Superior temporal gyrus (tissue), 1 donor: ENCODE data around the gene SOCS2.
"Not testable (repeated sequence)": the region's sequence is repeated elsewhere in the genome, so short reads cannot be mapped to it uniquely, and the experiment has no call there.

ENCODE experiments used
- DNase-seq: peaks from one replicate; pipeline ENCODE4 v3.0.0-alpha.2; 2016; ENCODE audit errors: extremely low spot score

The SOCS2 gene

GRCh38 chr12:93571925-93572711, at the start of gene SOCS2:
Gene SOCS2 (plus strand): TSS chr12:93572675. CDS start chr12:93572898, 223 bp downstream.
- no peak for DNase-seq

DNA sequence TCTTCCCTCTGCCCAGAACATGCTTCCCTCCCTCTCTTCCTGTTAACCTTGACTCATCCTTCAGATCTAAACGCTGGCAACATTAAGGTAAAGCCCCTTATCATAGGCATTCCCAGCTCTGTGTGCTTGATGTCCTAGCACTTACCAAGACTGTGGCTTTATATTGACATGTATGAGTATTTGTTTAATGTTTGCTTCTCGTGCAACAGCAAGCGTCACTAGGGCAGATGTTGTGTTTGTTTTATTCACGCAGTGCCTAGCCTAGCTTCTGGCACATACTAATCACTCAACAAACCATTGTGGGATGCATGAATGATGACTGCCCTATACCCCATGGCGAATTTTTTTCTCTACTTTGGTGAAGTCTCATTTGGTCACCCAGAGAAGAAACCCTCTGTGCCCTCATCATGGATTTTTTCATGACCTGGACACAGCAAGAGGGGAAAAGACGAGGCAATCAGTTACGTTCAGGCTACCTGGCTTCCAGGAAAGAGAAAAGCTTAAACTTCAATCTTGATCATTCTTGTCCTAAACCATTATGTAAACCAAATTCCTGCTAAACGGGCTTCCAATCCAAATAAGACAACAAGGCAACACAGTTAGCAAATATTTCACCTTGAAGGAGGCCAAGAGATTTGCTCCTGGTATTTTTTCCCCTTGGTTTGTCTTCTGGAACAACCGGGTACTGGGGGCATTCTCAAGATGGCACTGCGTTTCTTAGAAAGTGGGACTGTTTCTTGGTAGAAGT, 47.9 kb upstream of the SOCS2 start:
- DNase-seq: no peak

- DNase-seq: no peak
Measured at GRCh38 chr12:93526786-93527428, 45.6 kb upstream of the SOCS2 start.

DNA sequence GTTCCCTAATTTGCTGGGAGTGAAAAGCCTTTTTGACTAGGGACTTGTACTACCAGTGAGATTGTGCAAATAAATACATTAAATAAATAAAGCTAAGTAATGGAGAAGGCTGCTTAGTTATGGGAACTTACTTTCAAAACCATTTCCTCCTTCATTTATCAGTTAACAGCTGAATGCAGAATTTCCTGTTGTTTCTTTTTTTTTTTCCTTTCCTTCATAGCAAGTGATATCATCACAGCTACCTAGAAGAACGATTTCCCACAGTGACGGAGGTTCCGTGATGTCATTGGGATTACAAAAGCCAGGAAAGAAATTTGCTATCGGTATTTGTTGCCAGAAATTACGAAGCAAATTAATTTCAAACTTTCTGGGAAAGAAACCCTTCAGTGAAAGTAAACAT, 42.1 kb upstream of the SOCS2 start:
- DNase-seq: no peak

DNA sequence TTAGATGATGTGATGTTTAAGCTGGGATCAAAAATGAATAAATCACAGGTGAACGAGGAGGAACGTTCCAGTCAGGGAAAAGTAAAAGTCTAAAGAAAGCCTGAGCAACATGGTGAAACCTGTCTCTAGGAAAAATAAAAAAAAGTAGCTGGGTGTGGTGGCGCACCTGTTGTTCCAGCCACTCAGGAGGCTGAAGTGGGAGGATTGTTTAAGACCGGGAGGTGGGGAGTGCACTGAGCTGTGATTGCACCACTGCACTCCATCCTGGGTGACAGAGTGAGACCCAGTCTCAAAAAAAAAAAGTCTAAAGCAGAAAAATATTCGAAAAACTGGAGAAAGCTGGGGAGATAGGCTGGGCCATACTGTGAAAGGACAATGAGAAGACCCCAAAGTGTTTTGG, 39.2 kb upstream of the SOCS2 start:
- DNase-seq: no peak

DNA sequence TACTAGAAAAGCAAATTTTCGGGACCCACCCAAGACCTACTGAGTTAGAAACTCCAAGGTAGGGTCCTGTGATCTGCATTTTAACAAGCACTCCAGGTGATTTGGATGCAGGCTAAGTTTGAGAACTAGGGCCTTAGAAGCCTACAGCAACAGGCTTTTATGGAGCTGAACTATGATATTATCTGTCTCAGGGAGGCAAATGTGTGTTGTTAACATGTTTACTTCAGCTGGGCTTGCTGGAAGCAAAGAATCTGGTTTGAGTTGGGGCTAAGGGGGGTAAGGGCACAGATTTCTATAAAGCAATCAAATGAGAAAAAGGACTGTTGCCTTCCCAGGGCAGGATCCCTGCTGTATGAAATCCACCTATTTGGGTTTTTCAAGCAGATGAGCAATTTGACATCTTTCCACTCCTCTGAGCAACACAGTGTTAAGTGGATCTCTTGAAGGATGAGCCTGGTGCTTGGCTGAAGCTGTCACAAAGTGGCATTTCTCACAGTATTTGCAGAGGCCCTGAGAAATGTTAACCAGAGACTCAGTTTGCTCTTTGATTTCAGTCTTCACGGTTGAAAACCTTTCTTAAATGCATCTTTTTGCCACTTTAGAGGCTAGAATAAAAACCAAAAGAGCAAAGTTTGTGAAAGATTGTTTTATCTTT, 36.2 kb upstream of the SOCS2 start:
- peak; percentile 34 for DNase-seq

DNA sequence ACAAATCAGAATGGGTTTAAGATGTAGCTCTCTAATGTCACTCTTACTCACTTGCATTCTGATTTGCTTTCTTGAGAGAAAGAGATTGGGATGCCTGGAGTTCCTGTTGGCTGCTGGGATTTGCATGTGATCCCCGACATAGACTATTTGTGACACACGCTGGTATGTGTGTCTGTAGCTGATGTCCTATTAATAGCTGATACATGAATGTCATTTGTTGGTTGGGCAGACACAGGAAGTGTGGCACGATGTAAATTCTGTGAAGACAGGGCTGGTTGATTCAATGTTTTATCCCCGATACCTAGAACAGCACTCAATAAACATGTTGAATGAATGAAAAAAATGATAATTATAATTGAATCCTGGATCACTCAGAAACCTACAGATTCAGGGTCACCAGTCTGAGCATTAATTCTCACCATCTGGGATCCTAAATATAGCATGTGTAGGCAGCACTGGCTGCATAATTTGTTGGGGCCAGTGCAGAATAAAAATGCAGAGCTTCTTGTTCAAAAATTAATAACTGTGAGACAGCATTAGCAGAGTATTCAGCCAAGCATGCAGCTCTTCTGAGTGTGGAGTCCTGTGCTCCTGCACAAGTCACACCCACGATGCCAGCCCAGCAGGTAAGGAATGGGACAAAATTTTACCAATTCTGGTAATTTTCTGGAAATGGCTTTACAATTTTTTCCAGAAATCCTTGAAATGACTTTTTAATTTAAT, 35.5 kb upstream of the SOCS2 start:
- DNase-seq: peak; percentile 47

GRCh38 chr12:93537769-93538168, 34.7 kb upstream of the SOCS2 start:
- no peak for DNase-seq

GRCh38 chr12:93539821-93540220, 32.7 kb upstream of the SOCS2 start:
- DNase-seq: no peak

GRCh38 chr12:93540466-93540865, 32.0 kb upstream of the SOCS2 start:
- no peak for DNase-seq

- no peak for DNase-seq
Measured at GRCh38 chr12:93541578-93542225, 30.8 kb upstream of the SOCS2 start.

GRCh38 chr12:93547778-93548177, 24.7 kb upstream of the SOCS2 start:
- DNase-seq: no peak

GRCh38 chr12:93549174-93549573, 23.3 kb upstream of the SOCS2 start:
- no peak for DNase-seq

- DNase-seq: no peak
Measured at GRCh38 chr12:93550748-93551611, 21.5 kb upstream of the SOCS2 start.

GRCh38 chr12:93552427-93552826, 20.0 kb upstream of the SOCS2 start:
- DNase-seq: no peak

- DNase-seq: not testable (repeated sequence)
Measured at GRCh38 chr12:93557879-93558278, 14.6 kb upstream of the SOCS2 start.

DNA sequence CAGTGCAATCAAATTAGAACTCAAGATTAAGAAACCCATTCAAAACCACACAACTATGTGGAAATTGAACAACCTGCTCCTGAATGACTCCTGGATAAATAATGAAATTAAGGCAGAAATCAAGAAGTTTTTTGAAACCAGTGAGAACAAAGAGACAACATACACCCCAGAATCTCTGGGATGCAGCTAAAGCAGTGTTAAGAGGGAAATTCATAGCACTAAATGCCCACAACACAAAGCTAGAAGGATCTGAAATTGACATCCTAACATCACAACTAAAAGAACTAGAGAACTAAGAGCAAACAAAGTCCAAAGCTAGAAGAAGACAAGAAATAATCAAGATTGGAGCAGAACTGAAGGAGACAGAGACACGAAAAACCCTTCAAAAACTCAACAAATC, 13.8 kb upstream of the SOCS2 start:
- not testable (repeated sequence) for DNase-seq

DNA sequence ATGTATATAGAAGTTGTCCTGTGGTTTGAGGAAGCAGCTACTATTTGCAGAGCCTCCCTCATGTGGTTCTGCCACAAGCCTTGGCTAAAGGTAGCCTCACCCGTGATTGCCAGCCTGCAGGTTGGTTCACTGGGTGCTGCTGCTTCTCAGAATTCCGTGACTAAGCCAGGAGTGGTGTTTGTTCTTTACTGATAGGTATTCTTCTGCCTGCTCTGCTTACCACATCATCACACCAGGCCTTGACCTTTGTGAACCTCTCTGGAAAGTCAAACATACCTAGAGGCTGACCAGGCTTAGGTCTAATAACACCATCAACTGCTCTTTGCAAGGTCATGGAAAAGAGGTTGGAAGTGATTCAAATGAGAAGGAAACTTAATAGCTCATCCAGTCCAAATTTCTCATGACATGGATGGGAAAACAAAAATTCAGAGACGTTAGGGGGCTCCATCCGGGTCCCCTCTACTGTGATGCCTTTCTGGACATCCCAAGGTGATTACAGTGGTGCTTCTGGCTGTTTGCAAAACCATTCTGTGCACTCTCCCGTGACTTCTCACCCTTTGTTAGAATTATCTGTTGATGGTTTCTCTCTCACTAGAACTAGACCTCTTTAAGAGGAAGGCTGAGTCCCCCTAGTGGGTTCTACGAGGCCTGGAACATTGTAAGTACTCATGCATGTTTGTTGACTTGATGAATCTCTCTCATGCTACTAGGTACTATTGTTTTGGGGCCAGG, 8.5 kb upstream of the SOCS2 start:
- DNase-seq: no peak

- DNase-seq: no peak
Measured at GRCh38 chr12:93565760-93566159, 6.7 kb upstream of the SOCS2 start.
